ENCODE data around the gene ACACB.

ACACB gene

DNA sequence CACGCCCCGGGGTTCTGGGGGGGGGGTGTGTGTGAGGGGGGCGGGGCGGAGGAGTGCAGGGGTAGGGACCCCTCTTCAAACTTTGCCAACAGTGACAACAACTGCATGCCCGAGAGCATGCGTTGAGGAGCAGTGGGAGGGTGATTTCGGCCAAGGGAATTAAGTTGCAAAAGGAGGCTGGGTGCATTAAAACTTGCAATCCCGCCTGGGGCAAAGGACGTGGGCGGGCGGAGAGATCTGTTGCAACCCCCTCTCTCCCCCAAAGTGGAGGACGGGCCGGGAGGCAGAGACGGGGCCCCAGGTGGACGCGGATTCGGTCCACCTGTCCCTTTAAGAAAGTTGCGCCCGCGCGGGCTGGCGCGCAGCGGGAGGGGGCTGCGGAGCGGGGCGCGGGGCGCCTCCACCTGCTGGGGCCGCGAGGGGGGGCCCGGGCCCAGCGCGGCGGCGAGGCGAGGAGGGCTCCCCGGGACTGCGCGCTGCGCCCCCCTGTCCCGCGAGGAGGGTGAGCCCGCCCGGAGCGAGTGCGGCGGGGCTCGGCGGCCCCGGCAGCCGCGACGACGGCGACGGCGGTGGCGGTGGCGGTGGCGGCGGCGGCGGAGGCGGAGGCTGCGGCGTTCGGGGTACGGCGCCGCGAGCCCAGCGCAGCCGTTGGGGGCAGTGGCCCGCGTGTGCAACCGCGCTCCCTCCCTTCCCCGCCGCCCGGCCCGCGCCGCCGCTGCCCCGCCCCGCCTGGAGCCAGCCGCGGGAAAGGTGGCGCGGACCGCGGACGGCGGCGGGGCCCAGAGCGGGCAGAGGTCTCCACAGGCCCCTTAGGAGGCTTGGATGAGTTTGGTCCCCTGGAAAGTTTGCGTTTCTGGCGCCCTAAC lies 193.2 kb downstream of the ACACB start:
- no peak for DNase-seq

DNA sequence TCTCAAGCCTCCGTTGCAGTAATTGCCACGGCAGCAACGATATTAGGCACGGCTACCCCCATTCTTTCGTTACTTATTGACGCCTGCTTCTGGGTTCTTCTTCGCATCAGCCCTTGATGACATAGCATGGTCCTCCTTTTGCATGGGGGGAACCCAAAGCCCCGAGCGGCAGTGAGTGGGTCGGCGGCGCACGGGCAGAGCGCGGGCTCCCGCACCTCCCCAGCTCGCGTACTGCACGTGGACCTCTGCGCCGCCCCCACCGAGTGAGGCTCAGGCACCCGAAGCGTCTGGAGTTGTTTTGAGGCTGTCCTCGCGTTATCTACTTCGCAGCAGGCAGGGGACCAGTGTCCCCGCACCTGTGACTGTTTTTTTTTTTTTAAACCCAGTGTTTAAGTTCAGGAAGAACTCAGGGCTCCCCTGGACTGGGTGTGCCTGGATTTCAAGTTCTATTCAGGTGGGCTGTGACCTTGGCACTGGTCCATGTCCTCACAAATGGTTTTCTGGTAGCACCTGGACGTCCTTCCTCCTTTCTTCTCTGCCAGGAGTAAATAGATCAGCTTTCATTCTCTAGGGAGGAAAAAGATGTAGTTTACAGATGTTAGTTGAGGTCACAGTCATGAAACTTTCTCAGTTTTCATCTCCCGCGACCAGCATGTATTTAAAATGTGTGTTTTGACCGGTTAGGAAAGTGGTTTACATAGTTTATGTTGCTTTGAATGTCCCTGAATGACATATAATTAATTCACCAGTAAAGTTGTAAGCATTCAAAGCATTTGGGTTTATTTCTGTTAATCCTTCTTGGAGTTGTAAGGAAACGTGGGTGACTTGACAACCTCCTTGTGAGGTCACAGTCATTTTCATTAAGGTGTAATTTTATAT lies 194.1 kb downstream of the ACACB start:
- no peak for DNase-seq

Measured in activated CD4-positive, alpha-beta T cell treated with anti-CD3 and anti-CD28 coated beads for 4 hours (primary cell).